DOHH2 (cell line): ENCODE measurements around the gene C11orf68.

Source experiments
- H3F3A ChIP-seq: fragments of 200-600 bp; sonication (generic), shearing (Covaris generic); 2 replicates; pipeline ENCODE4 v1.6.0; 2016; ENCODE audit warnings: antibody characterized with exemption, mild to moderate bottlenecking; ENCODE audit not compliant: control insufficient read depth, insufficient read depth
- H3K27ac ChIP-seq: fragments of 200-600 bp; sonication (generic); 2 replicates; pipeline ENCODE4 v1.5.1; 2014; ENCODE audit warnings: low read depth, mild to moderate bottlenecking, low read length, moderate library complexity
- H3K27me3 ChIP-seq: fragments of 200-600 bp; sonication (generic); 2 replicates; pipeline ENCODE4 v1.6.1; 2014; ENCODE audit warnings: mild to moderate bottlenecking, low read length, mixed read lengths; ENCODE audit not compliant: control insufficient read depth
- H3K36me3 ChIP-seq: fragments of 200-600 bp; sonication (generic); 2 replicates; pipeline ENCODE4 v1.6.1; 2014; ENCODE audit warnings: mild to moderate bottlenecking, low read length, moderate library complexity, mixed read lengths; ENCODE audit not compliant: control insufficient read depth
- H3K4me1 ChIP-seq: fragments of 200-600 bp; sonication (generic); 2 replicates; pipeline ENCODE4 v1.6.1; 2014; ENCODE audit warnings: mild to moderate bottlenecking, low read length, mixed read lengths; ENCODE audit not compliant: control insufficient read depth
- H3K4me2 ChIP-seq: fragments of 200-600 bp; sonication (generic); 2 replicates; pipeline ENCODE4 v1.6.0; 2014; ENCODE audit warnings: mild to moderate bottlenecking, low read length, moderate library complexity
- H3K4me3 ChIP-seq: fragments of 200-600 bp; sonication (generic); 2 replicates; pipeline ENCODE4 v1.5.1; 2014; ENCODE audit warnings: mild to moderate bottlenecking, low read length, mixed read lengths
- H3K79me2 ChIP-seq: fragments of 200-600 bp; sonication (generic); 2 replicates; pipeline ENCODE4 v1.6.1; 2014; ENCODE audit warnings: mild to moderate bottlenecking, low read length, mixed read lengths; ENCODE audit not compliant: control insufficient read depth
- H3K9me2 ChIP-seq: fragments of 200-600 bp; sonication (generic); replicated peaks from 2 replicates; pipeline ENCODE4 v1.6.1; 2014; ENCODE audit warnings: mild to moderate bottlenecking, low read length, mixed read lengths; ENCODE audit not compliant: control insufficient read depth
- H3K9me3 ChIP-seq: fragments of 200-600 bp; sonication (generic); 2 replicates; pipeline ENCODE4 v1.6.1; 2014; ENCODE audit warnings: antibody characterized with exemption, low read length, mixed read lengths; ENCODE audit not compliant: control insufficient read depth, insufficient read depth
- H4K20me1 ChIP-seq: fragments of 200-600 bp; sonication (generic); 2 replicates; pipeline ENCODE4 v1.6.0; 2014; ENCODE audit warnings: low read depth, mild to moderate bottlenecking, antibody characterized with exemption, low read length, moderate library complexity; ENCODE audit not compliant: control insufficient read depth, insufficient read depth
- EZH2phosphoT487 ChIP-seq: fragments of 200-600 bp; sonication (generic); IDR thresholded peaks from 2 replicates; pipeline ENCODE4 v1.6.1; 2017; ENCODE audit warnings: borderline replicate concordance, mild to moderate bottlenecking, antibody characterized with exemption, low read length, moderate library complexity, mixed read lengths
- TF ChIP-seq, protein P1 (sequence below): fragments of 200-600 bp; sonication (generic); IDR thresholded peaks from one replicate; pipeline ENCODE4 v1.5.1; 2014; ENCODE audit warnings: antibody characterized with exemption, mild to moderate bottlenecking, low read depth, low read length; ENCODE audit not compliant: poor library complexity, severe bottlenecking

C11orf68 gene

DNA sequence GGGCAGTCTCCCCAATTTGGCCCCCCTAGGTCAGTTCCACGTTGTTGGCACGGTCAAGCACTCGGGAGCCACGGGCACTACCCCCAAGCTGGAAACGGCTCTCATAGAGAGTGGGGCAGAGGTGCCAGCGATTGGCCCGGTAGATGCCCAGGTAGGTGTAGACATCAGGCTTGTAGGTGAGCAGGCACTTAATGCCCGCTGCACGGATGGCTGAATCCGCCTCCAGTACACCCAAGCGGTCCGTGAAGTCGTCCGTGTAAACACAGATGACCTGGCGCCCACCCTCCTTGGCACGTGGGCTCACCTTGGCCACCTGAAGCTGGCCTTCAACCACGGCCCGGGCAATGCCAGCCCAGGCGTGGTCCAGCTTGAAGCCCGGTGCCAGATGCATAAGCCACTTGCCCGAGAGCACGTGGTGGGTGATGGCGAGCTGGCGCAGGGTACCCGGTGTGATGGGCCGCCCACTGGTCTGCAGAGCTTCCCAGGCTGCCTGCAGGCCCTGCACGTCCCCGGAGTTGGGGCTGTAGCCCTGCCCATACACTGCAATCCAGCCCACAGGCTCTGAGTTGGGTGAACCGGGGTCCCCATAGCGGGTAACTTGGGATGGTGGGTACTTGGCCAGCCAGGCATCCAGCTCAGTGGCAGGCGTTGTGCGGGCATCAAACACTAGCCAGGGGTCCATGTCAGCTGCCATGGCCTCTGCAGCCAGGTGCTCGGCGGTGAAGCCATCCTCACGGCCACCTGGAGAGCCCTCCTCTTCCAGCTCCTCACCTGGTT is 1.2 kb downstream of the C11orf68 start:
- Histone ChIP-seq H4K20me1 (no peaks in the 10 kb centered on the region), H3K79me2 (peaks cover 22% of the 10 kb centered on the region), H3K4me3 (peak overlapping the region; percentile 91), H3K9me3 (no peaks in the 10 kb centered on the region), H3K4me2 (peak overlapping the region; percentile 90), H3K27me3 (no peaks in the 10 kb centered on the region), H3F3A (no peaks in the 10 kb centered on the region), H3K4me1 (peaks cover 23% of the 10 kb centered on the region), H3K27ac (no peak overlapping the region), H3K9me2 (no peaks in the 10 kb centered on the region), H3K36me3 (peaks cover 4% of the 10 kb centered on the region; the same call in 1 of the 2 replicates)
- TF ChIP-seq EZH2phosphoT487: no peak
- TF ChIP-seq, protein P1, sequence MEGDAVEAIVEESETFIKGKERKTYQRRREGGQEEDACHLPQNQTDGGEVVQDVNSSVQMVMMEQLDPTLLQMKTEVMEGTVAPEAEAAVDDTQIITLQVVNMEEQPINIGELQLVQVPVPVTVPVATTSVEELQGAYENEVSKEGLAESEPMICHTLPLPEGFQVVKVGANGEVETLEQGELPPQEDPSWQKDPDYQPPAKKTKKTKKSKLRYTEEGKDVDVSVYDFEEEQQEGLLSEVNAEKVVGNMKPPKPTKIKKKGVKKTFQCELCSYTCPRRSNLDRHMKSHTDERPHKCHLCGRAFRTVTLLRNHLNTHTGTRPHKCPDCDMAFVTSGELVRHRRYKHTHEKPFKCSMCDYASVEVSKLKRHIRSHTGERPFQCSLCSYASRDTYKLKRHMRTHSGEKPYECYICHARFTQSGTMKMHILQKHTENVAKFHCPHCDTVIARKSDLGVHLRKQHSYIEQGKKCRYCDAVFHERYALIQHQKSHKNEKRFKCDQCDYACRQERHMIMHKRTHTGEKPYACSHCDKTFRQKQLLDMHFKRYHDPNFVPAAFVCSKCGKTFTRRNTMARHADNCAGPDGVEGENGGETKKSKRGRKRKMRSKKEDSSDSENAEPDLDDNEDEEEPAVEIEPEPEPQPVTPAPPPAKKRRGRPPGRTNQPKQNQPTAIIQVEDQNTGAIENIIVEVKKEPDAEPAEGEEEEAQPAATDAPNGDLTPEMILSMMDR: no peak

DNA sequence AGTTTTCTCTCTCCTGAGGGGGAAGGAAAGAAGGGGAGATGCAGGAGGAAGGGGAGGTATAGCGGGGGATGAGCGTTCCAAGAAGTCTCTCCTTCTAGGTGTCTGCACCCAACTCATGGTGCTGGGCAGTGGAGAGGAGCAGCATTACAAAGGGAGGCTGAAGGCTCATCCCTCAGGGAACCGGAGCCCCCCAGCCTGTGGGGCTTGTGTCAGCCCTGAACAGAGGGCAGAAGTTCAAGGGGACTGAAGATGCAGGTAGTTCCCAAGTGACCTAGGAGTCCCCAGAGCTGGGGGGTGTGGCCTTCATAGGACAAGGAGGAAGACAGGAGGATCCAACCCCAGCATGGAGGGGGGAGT is 1.8 kb downstream of the C11orf68 start:
- Histone ChIP-seq H4K20me1 (no peaks in the 10 kb centered on the region), H3K36me3 (peaks cover 4% of the 10 kb centered on the region; the same call in 1 of the 2 replicates), H3K9me2 (no peaks in the 10 kb centered on the region), H3K27me3 (0 out of 2 replicates have a peak, but pooled peaks cover 3% of the 10 kb centered on the region), H3K4me2 (peak overlapping the region; percentile 90), H3K9me3 (no peaks in the 10 kb centered on the region), H3K4me1 (peaks cover 24% of the 10 kb centered on the region), H3K79me2 (peaks cover 22% of the 10 kb centered on the region), H3F3A (no peaks in the 10 kb centered on the region), H3K4me3 (no peak overlapping the region), H3K27ac (no peak overlapping the region)
- TF ChIP-seq, protein P1: no peak
- no peak for TF ChIP-seq EZH2phosphoT487

DNA sequence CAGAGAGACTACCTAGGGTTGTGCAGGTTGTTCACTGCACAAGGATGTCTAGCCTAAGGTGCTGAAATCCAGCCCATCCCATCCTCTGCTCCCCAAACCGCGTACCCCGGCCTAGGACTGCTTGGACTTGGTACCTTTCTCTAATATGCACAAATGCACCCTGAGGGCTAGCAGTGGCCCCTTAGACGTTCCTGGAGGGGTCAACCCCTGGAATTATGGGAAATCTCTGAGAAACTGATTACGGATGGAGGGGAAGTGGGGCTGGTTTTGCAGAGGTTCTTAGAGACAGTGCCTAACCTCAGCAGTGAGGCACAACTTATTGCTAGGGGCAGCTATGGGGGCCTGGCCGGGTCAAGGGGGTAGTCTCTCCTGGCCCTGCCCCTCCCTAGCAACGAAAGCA is 2.5 kb downstream of the C11orf68 start:
- Histone ChIP-seq H3K9me3 (no peaks in the 10 kb centered on the region), H3K9me2 (no peaks in the 10 kb centered on the region), H3K27me3 (peaks cover 6% of the 10 kb centered on the region; the same call in 1 of the 2 replicates), H3K27ac (no peak overlapping the region), H3K4me2 (no peak overlapping the region), H3K4me3 (no peak overlapping the region), H3K4me1 (peaks cover 27% of the 10 kb centered on the region), H3F3A (no peaks in the 10 kb centered on the region), H3K79me2 (peaks cover 22% of the 10 kb centered on the region), H4K20me1 (no peaks in the 10 kb centered on the region), H3K36me3 (peaks cover 4% of the 10 kb centered on the region; the same call in 1 of the 2 replicates)
- TF ChIP-seq EZH2phosphoT487: no peak
- TF ChIP-seq, protein P1: no peak
